CD14-positive monocyte (primary cell): ENCODE results near the gene LRP1. TPM values are rescaled to one million over a fixed set of nuclear protein-coding genes. Genes with fewer than 3 reads are reported as not detected.

Source experiments
- DNase-seq, 3 donors: peaks; one replicate each; pipeline ENCODE4 v3.0.0-alpha.2; 2011 to 2022
- H2AFZ ChIP-seq: 2 replicates; pipeline ENCODE4 v1.6.0; 2012; ENCODE audit warnings: mild to moderate bottlenecking, low read depth, low read length, inconsistent platforms; ENCODE audit not compliant: insufficient read depth, poor library complexity, severe bottlenecking
- H3K27ac ChIP-seq, 2 donors: 1 replicate in 1 of 2; 2 replicates in 1 of 2; pipeline ENCODE4 v1.5.1; 2012 to 2013; ENCODE audit warnings: low read length in 2 of 2, control low read depth in 1 of 2, inconsistent platforms in 1 of 2, low read depth in 1 of 2, mild to moderate bottlenecking in 1 of 2
- H3K27me3 ChIP-seq, 2 donors: one replicate each; pipeline versions ENCODE4 v1.6.0 to v1.6.1; 2011 to 2013; ENCODE audit warnings: low read length in 2 of 2; ENCODE audit not compliant: control insufficient read depth in 2 of 2, insufficient read depth in 2 of 2
- H3K36me3 ChIP-seq, 2 donors: replicated peaks in 1 of 2; 1 replicate in 1 of 2; 2 replicates in 1 of 2; pipeline versions ENCODE4 v1.5.1 to v1.6.1; 2012 to 2013; ENCODE audit warnings: low read length in 2 of 2, control low read depth in 1 of 2, inconsistent platforms in 1 of 2, mild to moderate bottlenecking in 1 of 2; ENCODE audit not compliant: insufficient read depth in 2 of 2, control insufficient read depth in 1 of 2
- H3K4me1 ChIP-seq, 2 donors: 1 replicate in 1 of 2; 2 replicates in 1 of 2; pipeline versions ENCODE4 v1.5.1 to v1.6.1; 2012 to 2013; ENCODE audit warnings: low read length in 2 of 2, control low read depth in 1 of 2, inconsistent platforms in 1 of 2, mild to moderate bottlenecking in 1 of 2, moderate library complexity in 1 of 2; ENCODE audit not compliant: insufficient read depth in 2 of 2, control insufficient read depth in 1 of 2
- H3K4me2 ChIP-seq: replicated peaks from 2 replicates; pipeline ENCODE3; 2012; ENCODE audit warnings: low read length, moderate library complexity, mild to moderate bottlenecking; ENCODE audit not compliant: poor library complexity, severe bottlenecking; ENCODE audit errors: extremely low read depth
- H3K4me3 ChIP-seq, 3 experiments: fragments of 200-600 bp in 1 of 3; sonication (generic) in 1 of 3; replicated peaks in 1 of 3; 1 replicate in 2 of 3; 2 replicates in 1 of 3; pipeline ENCODE4 v1.5.1; 2011 to 2013; ENCODE audit warnings: low read length in 3 of 3, mild to moderate bottlenecking in 3 of 3, control low read depth in 2 of 3, low read depth in 2 of 3, inconsistent platforms in 1 of 3, moderate library complexity in 1 of 3
- H3K79me2 ChIP-seq: 2 replicates; pipeline ENCODE4 v1.6.0; 2012; ENCODE audit warnings: mild to moderate bottlenecking, control low read depth, inconsistent platforms, low read length, moderate library complexity; ENCODE audit not compliant: insufficient read depth
- H3K9ac ChIP-seq: 2 replicates; pipeline ENCODE4 v1.6.0; 2017; ENCODE audit warnings: low read length, mild to moderate bottlenecking; ENCODE audit not compliant: insufficient read depth, poor library complexity, severe bottlenecking
- H3K9me3 ChIP-seq, 2 donors: replicated peaks in 1 of 2; 1 replicate in 1 of 2; 2 replicates in 1 of 2; pipeline versions ENCODE4 v1.5.1 to v1.6.1; 2012 to 2013; ENCODE audit warnings: low read length in 2 of 2, control low read depth in 1 of 2; ENCODE audit not compliant: control insufficient read depth in 1 of 2, insufficient read depth in 1 of 2
- H4K20me1 ChIP-seq: 2 replicates; pipeline ENCODE4 v1.6.0; 2012; ENCODE audit warnings: mild to moderate bottlenecking, low read length, control low read depth, moderate library complexity; ENCODE audit not compliant: insufficient read depth
- H3K27ac Mint-ChIP-seq, 7 donors: one replicate each; pipeline ENCODE4 v1.8.0; 2020; ENCODE audit warnings: mild to moderate bottlenecking in 7 of 7, mixed read lengths in 7 of 7, moderate library complexity in 6 of 7, inconsistent platforms in 2 of 7
- H3K27me3 Mint-ChIP-seq, 3 donors: one replicate each; pipeline ENCODE4 v1.8.0; 2021 to 2022; ENCODE audit warnings: low read depth in 3 of 3, mild to moderate bottlenecking in 3 of 3, mixed read lengths in 3 of 3, moderate library complexity in 3 of 3, inconsistent platforms in 1 of 3
- H3K36me3 Mint-ChIP-seq, 2 donors: one replicate each; pipeline ENCODE4 v1.8.0; 2020; ENCODE audit warnings: mixed read lengths in 2 of 2, inconsistent platforms in 1 of 2, mild to moderate bottlenecking in 1 of 2
- H3K4me1 Mint-ChIP-seq: one replicate; pipeline ENCODE4 v1.8.0; 2020; ENCODE audit warnings: mild to moderate bottlenecking, mixed read lengths
- H3K4me3 Mint-ChIP-seq, 2 donors: one replicate each; pipeline ENCODE4 v1.8.0; 2020; ENCODE audit warnings: mild to moderate bottlenecking in 2 of 2, mixed read lengths in 2 of 2, moderate library complexity in 1 of 2
- H3K9me3 Mint-ChIP-seq, 7 donors: one replicate each; pipeline ENCODE4 v1.8.0; 2020 to 2022; ENCODE audit warnings: mixed read lengths in 7 of 7, mild to moderate bottlenecking in 6 of 7, moderate library complexity in 6 of 7, inconsistent platforms in 2 of 7
- WGBS: methylation state at CpG from one replicate; pipeline ENCODE4 v1.1.5; 2013; ENCODE audit warnings: missing lambda C conversion rate; ENCODE audit not compliant: insufficient coverage; 5-methylcytosine and 5-hydroxymethylcytosine counted together
- intact Hi-C, 2 donors: fragments of 100-400 bp; cut with micrococcal nuclease; formaldehyde crosslinking; loops; one replicate each; pipeline versions ENCODE4 v1.15.0 to v1.15.1; 2023
- polyA plus RNA-seq, 3 donors: library from polyadenylated mRNA; depleted of rRNA in 1 of 3; unstranded in 2 of 3; stranded (reverse) in 1 of 3; fragments of 300-500 nt in 2 of 3; fragments of >200 nt in 1 of 3; fragmentation: Illumina TruSeq in 2 of 3; gene quantifications; 1 replicate in 2 of 3; 2 replicates in 1 of 3; pipeline ENCODE4 v1.2.3, GENCODE V29; 2012 to 2021
- TF ChIP-seq, protein P1 (sequence below): fragments of 200-600 bp; IDR thresholded peaks from one replicate; pipeline ENCODE4 v1.8.0; 2022; ENCODE audit warnings: antibody characterized with exemption, mild to moderate bottlenecking

Gene LRP1
- polyA plus RNA-seq, 3 donors, result 5.5 to 246 (median 10.5) TPM

DNA sequence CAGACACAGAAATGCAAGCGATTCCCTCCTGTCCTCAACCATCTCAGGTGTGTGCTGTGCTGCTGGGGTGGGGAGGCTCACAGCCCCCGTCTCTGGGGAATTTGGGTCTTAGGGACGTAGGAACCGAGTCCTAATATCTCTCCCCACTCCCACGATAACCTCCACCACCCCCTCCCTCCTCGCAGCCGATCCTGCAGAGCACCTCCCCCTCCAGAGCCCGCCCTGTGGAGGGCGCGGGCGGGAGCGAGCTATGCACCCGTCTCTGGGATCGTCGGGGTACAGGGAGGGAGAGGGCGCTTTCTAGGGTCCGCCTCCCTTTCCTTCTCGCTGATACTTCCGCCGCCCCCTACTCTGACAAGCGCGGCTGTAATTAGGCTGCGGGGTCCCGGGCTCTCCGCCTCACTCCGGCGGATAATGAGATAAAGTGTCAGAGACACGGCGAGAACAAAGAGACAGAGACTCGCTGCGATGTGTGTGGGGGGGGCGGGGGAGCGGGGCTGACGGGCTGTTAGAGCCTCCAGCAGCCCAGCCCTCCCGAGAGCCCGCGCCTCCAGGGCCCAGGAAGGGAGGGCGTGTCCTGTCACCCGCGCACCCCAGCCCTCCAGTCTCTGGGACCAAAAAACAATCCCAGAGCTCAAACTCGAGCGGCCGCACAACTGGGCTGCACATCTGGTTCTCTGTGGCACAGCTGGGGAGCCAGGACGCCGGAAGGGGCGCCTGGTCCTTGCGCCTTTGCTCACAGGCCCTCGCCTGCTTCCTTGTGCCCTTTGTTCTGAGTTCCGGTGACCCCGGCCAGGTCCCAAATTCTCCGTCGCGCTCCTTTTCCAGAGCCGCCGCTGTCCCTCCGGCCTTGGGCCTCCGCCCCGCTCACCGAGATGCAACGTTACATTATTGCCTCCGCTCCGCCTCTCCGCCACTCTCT lies 109.9 kb downstream of the LRP1 start:
- peak in 1 of 3 donors; percentile 4 for DNase-seq

More for the DNA sequence above, 109.9 kb downstream of the LRP1 start:
- H3K27ac ChIP-seq, result no peak overlapping the region
- H3K4me1 ChIP-seq, result peaks cover 60 to 74% of the 10 kb centered on the region in 2 donors
- Mint-ChIP-seq H3K4me1 (peaks cover 74% of the 10 kb centered on the region), H3K36me3 (peaks cover 35 to 38% of the 10 kb centered on the region in 2 donors), H3K9me3 (peaks cover 0 to 51% (median 15%) of the 10 kb centered on the region in 7 donors), H3K4me3 (peak overlapping the region; percentile 84 to 99), H3K27ac (peak overlapping the region in 1 of 7 donors; percentile 40), H3K27me3 (peaks cover 77 to 87% (median 78%) of the 10 kb centered on the region in 3 donors)
- intact Hi-C loops, result loop anchor here in 1 of 2 donors (2.0 kb wide), 1 partner anchor 13 kb away; no protein-coding TSS in a partner anchor
- peak overlapping the region; percentile 79 for H3K4me2 ChIP-seq
- no peaks in the 10 kb centered on the region for H3K79me2 ChIP-seq
- 4% methylated on average over 39 of the region's 63 CpGs for WGBS
- peak overlapping the region; percentile 0 to 75 (median 12) for H3K4me3 ChIP-seq
- peak overlapping the region; percentile 64 for H2AFZ ChIP-seq
- TF ChIP-seq, protein P1, sequence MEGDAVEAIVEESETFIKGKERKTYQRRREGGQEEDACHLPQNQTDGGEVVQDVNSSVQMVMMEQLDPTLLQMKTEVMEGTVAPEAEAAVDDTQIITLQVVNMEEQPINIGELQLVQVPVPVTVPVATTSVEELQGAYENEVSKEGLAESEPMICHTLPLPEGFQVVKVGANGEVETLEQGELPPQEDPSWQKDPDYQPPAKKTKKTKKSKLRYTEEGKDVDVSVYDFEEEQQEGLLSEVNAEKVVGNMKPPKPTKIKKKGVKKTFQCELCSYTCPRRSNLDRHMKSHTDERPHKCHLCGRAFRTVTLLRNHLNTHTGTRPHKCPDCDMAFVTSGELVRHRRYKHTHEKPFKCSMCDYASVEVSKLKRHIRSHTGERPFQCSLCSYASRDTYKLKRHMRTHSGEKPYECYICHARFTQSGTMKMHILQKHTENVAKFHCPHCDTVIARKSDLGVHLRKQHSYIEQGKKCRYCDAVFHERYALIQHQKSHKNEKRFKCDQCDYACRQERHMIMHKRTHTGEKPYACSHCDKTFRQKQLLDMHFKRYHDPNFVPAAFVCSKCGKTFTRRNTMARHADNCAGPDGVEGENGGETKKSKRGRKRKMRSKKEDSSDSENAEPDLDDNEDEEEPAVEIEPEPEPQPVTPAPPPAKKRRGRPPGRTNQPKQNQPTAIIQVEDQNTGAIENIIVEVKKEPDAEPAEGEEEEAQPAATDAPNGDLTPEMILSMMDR, result no peak
- peaks cover 67 to 82% of the 10 kb centered on the region in 2 donors for H3K27me3 ChIP-seq
- no peak overlapping the region for H3K9ac ChIP-seq
- H4K20me1 ChIP-seq, result peaks cover 81% of the 10 kb centered on the region
- H3K9me3 ChIP-seq, result peaks cover 0 to 47% of the 10 kb centered on the region in 2 donors
- H3K36me3 ChIP-seq, result peaks cover 12 to 16% of the 10 kb centered on the region in 2 donors
